Measurements from ENCODE around the gene TNS1.

DNA sequence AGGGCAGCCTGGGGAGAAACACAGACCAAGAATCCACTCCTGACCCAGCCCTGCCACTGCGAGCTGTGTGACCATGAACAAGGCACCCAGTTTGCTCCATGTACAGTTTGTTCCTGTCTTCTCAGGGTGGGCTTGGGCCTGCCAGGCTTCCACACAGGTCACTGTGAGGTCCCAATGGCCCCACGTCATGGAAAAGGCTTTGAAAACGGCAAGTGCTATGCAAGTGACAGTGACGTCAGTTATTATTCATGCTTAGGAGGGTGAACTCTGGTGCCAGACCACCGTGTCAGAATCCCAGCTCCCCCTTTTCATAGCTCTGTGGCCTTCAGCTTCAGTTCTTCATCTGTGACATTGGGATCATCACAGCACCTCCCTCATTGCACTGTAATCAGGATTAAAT, 87.1 kb downstream of the TNS1 start:
- TF ChIP-seq, protein P1, sequence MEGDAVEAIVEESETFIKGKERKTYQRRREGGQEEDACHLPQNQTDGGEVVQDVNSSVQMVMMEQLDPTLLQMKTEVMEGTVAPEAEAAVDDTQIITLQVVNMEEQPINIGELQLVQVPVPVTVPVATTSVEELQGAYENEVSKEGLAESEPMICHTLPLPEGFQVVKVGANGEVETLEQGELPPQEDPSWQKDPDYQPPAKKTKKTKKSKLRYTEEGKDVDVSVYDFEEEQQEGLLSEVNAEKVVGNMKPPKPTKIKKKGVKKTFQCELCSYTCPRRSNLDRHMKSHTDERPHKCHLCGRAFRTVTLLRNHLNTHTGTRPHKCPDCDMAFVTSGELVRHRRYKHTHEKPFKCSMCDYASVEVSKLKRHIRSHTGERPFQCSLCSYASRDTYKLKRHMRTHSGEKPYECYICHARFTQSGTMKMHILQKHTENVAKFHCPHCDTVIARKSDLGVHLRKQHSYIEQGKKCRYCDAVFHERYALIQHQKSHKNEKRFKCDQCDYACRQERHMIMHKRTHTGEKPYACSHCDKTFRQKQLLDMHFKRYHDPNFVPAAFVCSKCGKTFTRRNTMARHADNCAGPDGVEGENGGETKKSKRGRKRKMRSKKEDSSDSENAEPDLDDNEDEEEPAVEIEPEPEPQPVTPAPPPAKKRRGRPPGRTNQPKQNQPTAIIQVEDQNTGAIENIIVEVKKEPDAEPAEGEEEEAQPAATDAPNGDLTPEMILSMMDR (IDR thresholded peaks at IDR 0.05) = no peak
- TF ChIP-seq, protein P2, sequence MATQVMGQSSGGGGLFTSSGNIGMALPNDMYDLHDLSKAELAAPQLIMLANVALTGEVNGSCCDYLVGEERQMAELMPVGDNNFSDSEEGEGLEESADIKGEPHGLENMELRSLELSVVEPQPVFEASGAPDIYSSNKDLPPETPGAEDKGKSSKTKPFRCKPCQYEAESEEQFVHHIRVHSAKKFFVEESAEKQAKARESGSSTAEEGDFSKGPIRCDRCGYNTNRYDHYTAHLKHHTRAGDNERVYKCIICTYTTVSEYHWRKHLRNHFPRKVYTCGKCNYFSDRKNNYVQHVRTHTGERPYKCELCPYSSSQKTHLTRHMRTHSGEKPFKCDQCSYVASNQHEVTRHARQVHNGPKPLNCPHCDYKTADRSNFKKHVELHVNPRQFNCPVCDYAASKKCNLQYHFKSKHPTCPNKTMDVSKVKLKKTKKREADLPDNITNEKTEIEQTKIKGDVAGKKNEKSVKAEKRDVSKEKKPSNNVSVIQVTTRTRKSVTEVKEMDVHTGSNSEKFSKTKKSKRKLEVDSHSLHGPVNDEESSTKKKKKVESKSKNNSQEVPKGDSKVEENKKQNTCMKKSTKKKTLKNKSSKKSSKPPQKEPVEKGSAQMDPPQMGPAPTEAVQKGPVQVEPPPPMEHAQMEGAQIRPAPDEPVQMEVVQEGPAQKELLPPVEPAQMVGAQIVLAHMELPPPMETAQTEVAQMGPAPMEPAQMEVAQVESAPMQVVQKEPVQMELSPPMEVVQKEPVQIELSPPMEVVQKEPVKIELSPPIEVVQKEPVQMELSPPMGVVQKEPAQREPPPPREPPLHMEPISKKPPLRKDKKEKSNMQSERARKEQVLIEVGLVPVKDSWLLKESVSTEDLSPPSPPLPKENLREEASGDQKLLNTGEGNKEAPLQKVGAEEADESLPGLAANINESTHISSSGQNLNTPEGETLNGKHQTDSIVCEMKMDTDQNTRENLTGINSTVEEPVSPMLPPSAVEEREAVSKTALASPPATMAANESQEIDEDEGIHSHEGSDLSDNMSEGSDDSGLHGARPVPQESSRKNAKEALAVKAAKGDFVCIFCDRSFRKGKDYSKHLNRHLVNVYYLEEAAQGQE (IDR thresholded peaks at IDR 0.05; ENCODE audit: insufficient read depth in 1 of 2, low read depth in 2 of 2, low read length in 1 of 2) = no peak
- TF ChIP-seq POLR2AphosphoS5 (IDR thresholded peaks at IDR 0.05; ENCODE audit: low read depth, low read length) = no peak
- TF ChIP-seq TCF7L2 (IDR thresholded peaks at IDR 0.05; ENCODE audit: low read depth, low read length) = no peak
- no peak for TF ChIP-seq SIN3A (IDR thresholded peaks at IDR 0.05; ENCODE audit: borderline replicate concordance, insufficient read depth, low read depth, low read length)

Data from Panc1 (cell line).